Inflammatory macrophage (primary cell): ENCODE results near the gene EYS.
A peak's percentile ranks its signal among the peaks of the same experiment; 100 is the strongest.
"Not testable (repeated sequence)": the region's sequence is repeated elsewhere in the genome, so short reads cannot be mapped to it uniquely, and the experiment has no call there.

Source experiments
- DNase-seq, 2 donors: peaks; one replicate each; pipeline ENCODE4 v3.0.0-alpha.2; 2020 to 2022

Gene EYS

GRCh38 chr6:63868351-63868750 lies 1838.7 kb downstream of the EYS start:
- DNase-seq: no peak

- DNase-seq: no peak
Measured at GRCh38 chr6:63864671-63865318, 1842.2 kb downstream of the EYS start.

GRCh38 chr6:63864061-63864460 lies 1843.0 kb downstream of the EYS start:
- no peak for DNase-seq

- DNase-seq: no peak
Measured at GRCh38 chr6:63862486-63863198, 1844.4 kb downstream of the EYS start.

- peak; percentile 4 to 16 for DNase-seq
Measured at GRCh38 chr6:63859528-63859927, 1847.5 kb downstream of the EYS start.

GRCh38 chr6:63858691-63859090 lies 1848.3 kb downstream of the EYS start:
- no peak for DNase-seq

GRCh38 chr6:63856271-63856670 lies 1850.8 kb downstream of the EYS start:
- no peak for DNase-seq

GRCh38 chr6:63844287-63844686 lies 1862.7 kb downstream of the EYS start:
- DNase-seq: no peak

- DNase-seq: no peak
Measured at GRCh38 chr6:63839485-63839884, 1867.5 kb downstream of the EYS start.

GRCh38 chr6:63828678-63829077 lies 1878.3 kb downstream of the EYS start:
- DNase-seq: not testable (repeated sequence)

- DNase-seq: no peak
Measured at GRCh38 chr6:63824722-63825121, 1882.3 kb downstream of the EYS start.

GRCh38 chr6:63821442-63821841 lies 1885.6 kb downstream of the EYS start:
- DNase-seq: no peak

GRCh38 chr6:63819831-63820230 lies 1887.2 kb downstream of the EYS start:
- peak; percentile 25 to 64 for DNase-seq

- DNase-seq: no peak
Measured at GRCh38 chr6:63817492-63818050, 1889.5 kb downstream of the EYS start.

- no peak for DNase-seq
Measured at GRCh38 chr6:63816982-63817436, 1890.0 kb downstream of the EYS start.

GRCh38 chr6:63816401-63816981 lies 1890.5 kb downstream of the EYS start:
- peak in 1 of 2 donors; percentile 15 for DNase-seq

GRCh38 chr6:63814459-63814858 lies 1892.6 kb downstream of the EYS start:
- DNase-seq: no peak

- DNase-seq: no peak
Measured at GRCh38 chr6:63813566-63814120, 1893.4 kb downstream of the EYS start.

- DNase-seq: no peak
Measured at GRCh38 chr6:63808576-63808975, 1898.5 kb downstream of the EYS start.

- no peak for DNase-seq
Measured at GRCh38 chr6:63807056-63807455, 1900.0 kb downstream of the EYS start.

GRCh38 chr6:63806573-63806913 lies 1900.5 kb downstream of the EYS start:
- no peak for DNase-seq

GRCh38 chr6:63805808-63806572 lies 1901.0 kb downstream of the EYS start:
- DNase-seq: peak; percentile 63 to 89

GRCh38 chr6:63805345-63805744 lies 1901.7 kb downstream of the EYS start:
- no peak for DNase-seq
